WTC11 (cell line): Measurements from ENCODE around the gene PAK5. TPM values are rescaled to one million over a fixed set of nuclear protein-coding genes. Genes with fewer than 3 reads are reported as not detected.

ENCODE experiments used
- ATAC-seq: fragments of 200-7000 bp; cut with Tn5 transposase; 2 replicates; pipeline ENCODE4 v1.10.0; 2021; ENCODE audit warnings: mild to moderate bottlenecking, moderate library complexity
- CTCF ChIA-PET: fragments of 300-600 bp; sonication (Branson Sonifier 250); formaldehyde crosslinking; loops from one replicate; lab custom pipeline; 2021; ENCODE audit warnings: antibody characterized with exemption; lab: Charles Lee
- POLR2A ChIA-PET: fragments of 350-600 bp; sonication (Branson Sonifier 250); formaldehyde crosslinking; loops from one replicate; lab custom pipeline; 2021; ENCODE audit warnings: antibody characterized with exemption; lab: Charles Lee
- DNase-seq: peaks from one replicate; pipeline ENCODE4 v3.0.0; 2021; ENCODE audit warnings: low spot score
- H3K27ac Mint-ChIP-seq: 2 replicates; pipeline ENCODE4 v1.8.0; 2021; ENCODE audit warnings: mixed read lengths
- H3K27me3 Mint-ChIP-seq: 2 replicates; pipeline ENCODE4 v1.8.0; 2021; ENCODE audit warnings: low read depth, mild to moderate bottlenecking, moderate library complexity, mixed read lengths
- H3K36me3 Mint-ChIP-seq: 2 replicates; pipeline ENCODE4 v1.8.0; 2021; ENCODE audit warnings: mixed read lengths
- H3K4me1 Mint-ChIP-seq: 2 replicates; pipeline ENCODE4 v1.8.0; 2022; ENCODE audit warnings: mixed read lengths
- H3K4me3 Mint-ChIP-seq: 2 replicates; pipeline ENCODE4 v1.8.0; 2021; ENCODE audit warnings: mild to moderate bottlenecking, moderate library complexity, mixed read lengths
- H3K9me3 Mint-ChIP-seq: 2 replicates; pipeline ENCODE4 v1.8.0; 2021; ENCODE audit warnings: mixed read lengths
- AFF4 ChIP-seq: sonication (generic); formaldehyde crosslinking; IDR thresholded peaks from 2 replicates; pipeline ENCODE4 v1.8.1; 2023; ENCODE audit warnings: mild to moderate bottlenecking, missing genetic modification reagents, borderline replicate concordance
- ARID4B ChIP-seq: sonication (generic); formaldehyde crosslinking; IDR thresholded peaks from 2 replicates; pipeline ENCODE4 v1.8.0; 2023; ENCODE audit warnings: missing genetic modification reagents, mild to moderate bottlenecking, borderline replicate concordance
- ATF6 ChIP-seq: sonication (generic); formaldehyde crosslinking; IDR thresholded peaks from 2 replicates; pipeline ENCODE4 v1.8.1; 2023; ENCODE audit warnings: mild to moderate bottlenecking, missing genetic modification reagents
- ELF4 ChIP-seq: sonication (generic); formaldehyde crosslinking; IDR thresholded peaks from 2 replicates; pipeline ENCODE4 v1.8.1; 2022; ENCODE audit warnings: low read depth, mild to moderate bottlenecking, moderate library complexity, missing genetic modification reagents
- HMGXB4 ChIP-seq: sonication (generic); formaldehyde crosslinking; IDR thresholded peaks from 2 replicates; pipeline ENCODE4 v1.8.1; 2023; ENCODE audit warnings: mild to moderate bottlenecking, moderate library complexity, missing genetic modification reagents
- IRF1 ChIP-seq: sonication (generic); formaldehyde crosslinking; IDR thresholded peaks from 2 replicates; pipeline ENCODE4 v1.8.0; 2023; ENCODE audit warnings: missing genetic modification reagents
- NR1H2 ChIP-seq: sonication (generic); formaldehyde crosslinking; IDR thresholded peaks from 2 replicates; pipeline ENCODE4 v1.9.0; 2021; ENCODE audit warnings: mild to moderate bottlenecking, moderate library complexity, missing genetic modification reagents
- PRDM15 ChIP-seq: sonication (generic); formaldehyde crosslinking; IDR thresholded peaks from 2 replicates; pipeline ENCODE4 v1.8.0; 2022; ENCODE audit warnings: missing genetic modification reagents
- PRRX2 ChIP-seq: fragments of 250-450 bp; sonication (Bioruptor Pico); IDR thresholded peaks from 2 replicates; pipeline ENCODE4 v1.8.0; 2021; ENCODE audit warnings: mild to moderate bottlenecking
- SMAD4 ChIP-seq: sonication (generic); formaldehyde crosslinking; IDR thresholded peaks from 2 replicates; pipeline ENCODE4 v1.8.0; 2022; ENCODE audit warnings: mild to moderate bottlenecking, missing genetic modification reagents
- TCF7 ChIP-seq: sonication (generic); formaldehyde crosslinking; IDR thresholded peaks from 2 replicates; pipeline ENCODE4 v1.8.0; 2022; ENCODE audit warnings: mild to moderate bottlenecking, low read depth, missing genetic modification reagents, moderate library complexity
- ZBTB21 ChIP-seq: sonication (generic); formaldehyde crosslinking; IDR thresholded peaks from 2 replicates; pipeline ENCODE4 v1.8.1; 2023; ENCODE audit warnings: mild to moderate bottlenecking, missing genetic modification reagents, borderline replicate concordance
- ZMAT4 ChIP-seq: fragments of 250-450 bp; sonication (Bioruptor Pico); IDR thresholded peaks from 2 replicates; pipeline ENCODE4 v1.9.0; 2021; ENCODE audit warnings: mild to moderate bottlenecking
- ZNF219 ChIP-seq: sonication (generic); formaldehyde crosslinking; IDR thresholded peaks from 2 replicates; pipeline ENCODE4 v1.8.0; 2023; ENCODE audit warnings: missing genetic modification reagents, mild to moderate bottlenecking, borderline replicate concordance
- ZNF232 ChIP-seq: sonication (generic); formaldehyde crosslinking; IDR thresholded peaks from 2 replicates; pipeline ENCODE4 v1.8.0; 2022; ENCODE audit warnings: mild to moderate bottlenecking, missing genetic modification reagents
- ZNF263 ChIP-seq: sonication (generic); formaldehyde crosslinking; IDR thresholded peaks from 2 replicates; pipeline ENCODE4 v1.8.1; 2022; ENCODE audit warnings: low read depth, mild to moderate bottlenecking, moderate library complexity, missing genetic modification reagents
- ZNF416 ChIP-seq: fragments of 250-450 bp; sonication (Bioruptor Pico); IDR thresholded peaks from 2 replicates; pipeline ENCODE4 v1.9.0; 2021; ENCODE audit warnings: mild to moderate bottlenecking, inconsistent platforms
- total RNA-seq: library from RNA; stranded (reverse); gene quantifications from 3 replicates; pipeline ENCODE4 v1.2.3, GENCODE V29; 2021

The PAK5 gene
- total RNA-seq, 1 experiment from 2014 or later = 0.31 TPM

GRCh38 chr20:9736373-9736772 lies 102.5 kb downstream of the PAK5 start:
- H3K4me3 Mint-ChIP-seq = no peak overlapping the region
- H3K36me3 Mint-ChIP-seq = peaks cover 3% of the 10 kb centered on the region; the same call in 1 of the 2 replicates
- H3K9me3 Mint-ChIP-seq = peaks cover 13% of the 10 kb centered on the region
- TF ChIP-seq SMAD4 (CRISPR knock-in tag) = no peak
- no peak for TF ChIP-seq TCF7 (CRISPR knock-in tag)
- no peak for TF ChIP-seq IRF1 (CRISPR knock-in tag)
- no peak for TF ChIP-seq ZNF263
- TF ChIP-seq ATF6 (CRISPR knock-in tag) = no peak
- TF ChIP-seq ELF4 (CRISPR knock-in tag) = no peak
- no peak for TF ChIP-seq PRRX2 (CRISPR knock-in tag)
- no peak for TF ChIP-seq HMGXB4
- no peak for TF ChIP-seq ZNF232 (CRISPR knock-in tag)
- TF ChIP-seq, all 79 proteins: peak for 0
- Mint-ChIP-seq H3K4me1 (no peaks in the 10 kb centered on the region), H3K27me3 (no peaks in the 10 kb centered on the region; the same call in 1 of the 2 replicates), H3K27ac (no peak overlapping the region)
- ATAC-seq = no peak
- ChIA-PET CTCF (no interaction called here), POLR2A (no interaction called here)
- no peak for DNase-seq

- DNase-seq = no peak
- no peak for ATAC-seq
- ChIA-PET CTCF (no interaction called here), POLR2A (interaction anchor here (0.6 kb wide), 1 partner anchor 16 kb away, joined by 3 read pairs; no protein-coding TSS in a partner anchor)
- Mint-ChIP-seq H3K27ac (no peak overlapping the region), H3K9me3 (peaks cover 5% of the 10 kb centered on the region), H3K4me3 (no peak overlapping the region), H3K36me3 (no peaks in the 10 kb centered on the region), H3K4me1 (no peaks in the 10 kb centered on the region), H3K27me3 (no peaks in the 10 kb centered on the region)
- no peak for TF ChIP-seq ZBTB21 (CRISPR knock-in tag)
- TF ChIP-seq ARID4B (CRISPR knock-in tag) = no peak
- no peak for TF ChIP-seq NR1H2
- TF ChIP-seq ZMAT4 (CRISPR knock-in tag) = no peak
- no peak for TF ChIP-seq PRDM15
- no peak for TF ChIP-seq ELF4 (CRISPR knock-in tag)
- TF ChIP-seq AFF4 (CRISPR knock-in tag) = no peak
- TF ChIP-seq ZNF219 (CRISPR knock-in tag) = no peak
- TF ChIP-seq ZNF416 (CRISPR knock-in tag) = no peak
- no peak for TF ChIP-seq SMAD4 (CRISPR knock-in tag)
These were observed 115.2 kb downstream of the PAK5 start for GRCh38 chr20:9723501-9724202.
